H1 (cell line): ENCODE data around the gene ASS1. TPM values are rescaled to one million over a fixed set of nuclear protein-coding genes. Genes with fewer than 3 reads are reported as not detected.

Experiments used
- CHD1 ChIP-seq: IDR thresholded peaks from 2 replicates; pipeline ENCODE4 v1.6.1; 2012; ENCODE audit warnings: low read depth, low read length, improper control_type of control experiment
- GTF2F1 ChIP-seq: IDR thresholded peaks from 2 replicates; pipeline ENCODE4 v1.6.1; 2012; ENCODE audit warnings: low read depth, low read length, improper control_type of control experiment, borderline replicate concordance
- JUND ChIP-seq: IDR thresholded peaks from 2 replicates; pipeline ENCODE4 v1.6.1; 2011; ENCODE audit warnings: mild to moderate bottlenecking, improper control_type of control experiment, low read length
- KDM5A ChIP-seq: fragments of 200-600 bp; IDR thresholded peaks from 2 replicates; pipeline ENCODE4 v1.7.1; 2012; ENCODE audit warnings: mild to moderate bottlenecking, low read length, inconsistent platforms, mixed read lengths
- POU5F1 ChIP-seq: IDR thresholded peaks from 2 replicates; pipeline ENCODE4 v1.6.1; 2011; ENCODE audit warnings: low read depth, mild to moderate bottlenecking, low read length, moderate library complexity
- RBBP5 ChIP-seq: IDR thresholded peaks from 2 replicates; pipeline ENCODE4 v1.7.1; 2012; ENCODE audit warnings: low read depth, mild to moderate bottlenecking, inconsistent platforms, low read length, moderate library complexity, borderline replicate concordance
- RFX5 ChIP-seq: IDR thresholded peaks from 2 replicates; pipeline ENCODE4 v1.6.1; 2011; ENCODE audit warnings: low read depth, low read length, improper control_type of control experiment, borderline replicate concordance
- SAP30 ChIP-seq: fragments of 300-600 bp; sonication (generic); IDR thresholded peaks from 2 replicates; pipeline ENCODE4 v1.7.1; 2012; ENCODE audit warnings: low read length, moderate library complexity, mild to moderate bottlenecking, inconsistent platforms; ENCODE audit not compliant: insufficient read depth, insufficient replicate concordance
- SP2 ChIP-seq: IDR thresholded peaks from 2 replicates; pipeline ENCODE4 v1.6.1; 2012; ENCODE audit warnings: mild to moderate bottlenecking, low read length, inconsistent platforms
- SP4 ChIP-seq: IDR thresholded peaks from 2 replicates; pipeline ENCODE4 v1.6.1; 2012; ENCODE audit warnings: low read length, inconsistent platforms
- TBP ChIP-seq: IDR thresholded peaks from 2 replicates; pipeline ENCODE4 v1.6.1; 2011; ENCODE audit warnings: low read depth, low read length, improper control_type of control experiment
- polyA plus RNA-seq, 7 experiments: library from polyadenylated mRNA; depleted of rRNA in 3 of 7; stranded (reverse) in 5 of 7; unstranded in 2 of 7; fragments of >200 nt in 5 of 7; fragments of 200-250 nt in 2 of 7; gene quantifications; 1 replicate in 5 of 7; 2 replicates in 1 of 7; 4 replicates in 1 of 7; pipeline versions ENCODE4 v1.2.1 to v1.2.3, GENCODE V29; 2011 to 2013; ENCODE audit warnings: missing spikeins in 2 of 7, mixed read lengths in 2 of 7
- total RNA-seq: library from RNA; stranded (reverse); fragmentation: NEBNext Ultra II Directional; extraction: Animal tissue kit (Norgen Biotek cat#: 25700); gene quantifications from 2 replicates; pipeline ENCODE4 v1.2.1, GENCODE V29; 2021
- TF ChIP-seq, protein P1 (sequence below): fragments of 300-600 bp; sonication (generic); IDR thresholded peaks from 2 replicates; pipeline ENCODE4 v1.7.1; 2012; ENCODE audit warnings: low read length, moderate library complexity, mild to moderate bottlenecking, inconsistent platforms; ENCODE audit not compliant: insufficient replicate concordance
- TF ChIP-seq, protein P2 (sequence below): IDR thresholded peaks from 2 replicates; pipeline ENCODE4 v1.6.1; 2012; ENCODE audit warnings: inconsistent platforms

The ASS1 gene
- total and polyA plus RNA-seq, 2 of the 8 experiments (the other 6 are each of a cell fraction or from before 2014, with no cell fraction given): 108 to 296 TPM

DNA sequence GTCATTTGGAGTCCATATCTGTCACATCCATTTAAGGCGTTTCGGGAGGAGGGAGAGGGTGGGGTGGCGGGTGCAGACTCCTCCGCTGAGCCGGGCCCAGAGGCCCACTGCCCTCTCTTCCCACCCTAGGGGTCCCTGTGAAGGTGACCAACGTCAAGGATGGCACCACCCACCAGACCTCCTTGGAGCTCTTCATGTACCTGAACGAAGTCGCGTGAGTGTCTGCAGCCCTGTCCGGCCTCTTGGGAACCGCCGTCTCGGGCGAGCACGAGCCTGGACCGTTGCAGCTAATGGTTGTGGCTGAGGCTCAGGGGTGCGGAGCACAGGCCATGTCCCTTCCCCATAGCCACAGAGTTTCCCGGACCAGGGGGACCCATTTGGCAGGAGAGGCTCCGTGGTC lies 34.8 kb downstream of the ASS1 start (continued):
- TF ChIP-seq, protein P1, sequence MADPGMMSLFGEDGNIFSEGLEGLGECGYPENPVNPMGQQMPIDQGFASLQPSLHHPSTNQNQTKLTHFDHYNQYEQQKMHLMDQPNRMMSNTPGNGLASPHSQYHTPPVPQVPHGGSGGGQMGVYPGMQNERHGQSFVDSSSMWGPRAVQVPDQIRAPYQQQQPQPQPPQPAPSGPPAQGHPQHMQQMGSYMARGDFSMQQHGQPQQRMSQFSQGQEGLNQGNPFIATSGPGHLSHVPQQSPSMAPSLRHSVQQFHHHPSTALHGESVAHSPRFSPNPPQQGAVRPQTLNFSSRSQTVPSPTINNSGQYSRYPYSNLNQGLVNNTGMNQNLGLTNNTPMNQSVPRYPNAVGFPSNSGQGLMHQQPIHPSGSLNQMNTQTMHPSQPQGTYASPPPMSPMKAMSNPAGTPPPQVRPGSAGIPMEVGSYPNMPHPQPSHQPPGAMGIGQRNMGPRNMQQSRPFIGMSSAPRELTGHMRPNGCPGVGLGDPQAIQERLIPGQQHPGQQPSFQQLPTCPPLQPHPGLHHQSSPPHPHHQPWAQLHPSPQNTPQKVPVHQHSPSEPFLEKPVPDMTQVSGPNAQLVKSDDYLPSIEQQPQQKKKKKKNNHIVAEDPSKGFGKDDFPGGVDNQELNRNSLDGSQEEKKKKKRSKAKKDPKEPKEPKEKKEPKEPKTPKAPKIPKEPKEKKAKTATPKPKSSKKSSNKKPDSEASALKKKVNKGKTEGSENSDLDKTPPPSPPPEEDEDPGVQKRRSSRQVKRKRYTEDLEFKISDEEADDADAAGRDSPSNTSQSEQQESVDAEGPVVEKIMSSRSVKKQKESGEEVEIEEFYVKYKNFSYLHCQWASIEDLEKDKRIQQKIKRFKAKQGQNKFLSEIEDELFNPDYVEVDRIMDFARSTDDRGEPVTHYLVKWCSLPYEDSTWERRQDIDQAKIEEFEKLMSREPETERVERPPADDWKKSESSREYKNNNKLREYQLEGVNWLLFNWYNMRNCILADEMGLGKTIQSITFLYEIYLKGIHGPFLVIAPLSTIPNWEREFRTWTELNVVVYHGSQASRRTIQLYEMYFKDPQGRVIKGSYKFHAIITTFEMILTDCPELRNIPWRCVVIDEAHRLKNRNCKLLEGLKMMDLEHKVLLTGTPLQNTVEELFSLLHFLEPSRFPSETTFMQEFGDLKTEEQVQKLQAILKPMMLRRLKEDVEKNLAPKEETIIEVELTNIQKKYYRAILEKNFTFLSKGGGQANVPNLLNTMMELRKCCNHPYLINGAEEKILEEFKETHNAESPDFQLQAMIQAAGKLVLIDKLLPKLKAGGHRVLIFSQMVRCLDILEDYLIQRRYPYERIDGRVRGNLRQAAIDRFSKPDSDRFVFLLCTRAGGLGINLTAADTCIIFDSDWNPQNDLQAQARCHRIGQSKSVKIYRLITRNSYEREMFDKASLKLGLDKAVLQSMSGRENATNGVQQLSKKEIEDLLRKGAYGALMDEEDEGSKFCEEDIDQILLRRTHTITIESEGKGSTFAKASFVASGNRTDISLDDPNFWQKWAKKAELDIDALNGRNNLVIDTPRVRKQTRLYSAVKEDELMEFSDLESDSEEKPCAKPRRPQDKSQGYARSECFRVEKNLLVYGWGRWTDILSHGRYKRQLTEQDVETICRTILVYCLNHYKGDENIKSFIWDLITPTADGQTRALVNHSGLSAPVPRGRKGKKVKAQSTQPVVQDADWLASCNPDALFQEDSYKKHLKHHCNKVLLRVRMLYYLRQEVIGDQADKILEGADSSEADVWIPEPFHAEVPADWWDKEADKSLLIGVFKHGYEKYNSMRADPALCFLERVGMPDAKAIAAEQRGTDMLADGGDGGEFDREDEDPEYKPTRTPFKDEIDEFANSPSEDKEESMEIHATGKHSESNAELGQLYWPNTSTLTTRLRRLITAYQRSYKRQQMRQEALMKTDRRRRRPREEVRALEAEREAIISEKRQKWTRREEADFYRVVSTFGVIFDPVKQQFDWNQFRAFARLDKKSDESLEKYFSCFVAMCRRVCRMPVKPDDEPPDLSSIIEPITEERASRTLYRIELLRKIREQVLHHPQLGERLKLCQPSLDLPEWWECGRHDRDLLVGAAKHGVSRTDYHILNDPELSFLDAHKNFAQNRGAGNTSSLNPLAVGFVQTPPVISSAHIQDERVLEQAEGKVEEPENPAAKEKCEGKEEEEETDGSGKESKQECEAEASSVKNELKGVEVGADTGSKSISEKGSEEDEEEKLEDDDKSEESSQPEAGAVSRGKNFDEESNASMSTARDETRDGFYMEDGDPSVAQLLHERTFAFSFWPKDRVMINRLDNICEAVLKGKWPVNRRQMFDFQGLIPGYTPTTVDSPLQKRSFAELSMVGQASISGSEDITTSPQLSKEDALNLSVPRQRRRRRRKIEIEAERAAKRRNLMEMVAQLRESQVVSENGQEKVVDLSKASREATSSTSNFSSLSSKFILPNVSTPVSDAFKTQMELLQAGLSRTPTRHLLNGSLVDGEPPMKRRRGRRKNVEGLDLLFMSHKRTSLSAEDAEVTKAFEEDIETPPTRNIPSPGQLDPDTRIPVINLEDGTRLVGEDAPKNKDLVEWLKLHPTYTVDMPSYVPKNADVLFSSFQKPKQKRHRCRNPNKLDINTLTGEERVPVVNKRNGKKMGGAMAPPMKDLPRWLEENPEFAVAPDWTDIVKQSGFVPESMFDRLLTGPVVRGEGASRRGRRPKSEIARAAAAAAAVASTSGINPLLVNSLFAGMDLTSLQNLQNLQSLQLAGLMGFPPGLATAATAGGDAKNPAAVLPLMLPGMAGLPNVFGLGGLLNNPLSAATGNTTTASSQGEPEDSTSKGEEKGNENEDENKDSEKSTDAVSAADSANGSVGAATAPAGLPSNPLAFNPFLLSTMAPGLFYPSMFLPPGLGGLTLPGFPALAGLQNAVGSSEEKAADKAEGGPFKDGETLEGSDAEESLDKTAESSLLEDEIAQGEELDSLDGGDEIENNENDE: no peak
- TF ChIP-seq RBBP5 (no peak), CHD1 (no peak), JUND (no peak), SAP30 (no peak), SP4 (no peak), TBP (no peak), GTF2F1 (no peak), KDM5A (no peak), SP2 (no peak), RFX5 (no peak), POU5F1 (no peak)
- TF ChIP-seq, protein P2, sequence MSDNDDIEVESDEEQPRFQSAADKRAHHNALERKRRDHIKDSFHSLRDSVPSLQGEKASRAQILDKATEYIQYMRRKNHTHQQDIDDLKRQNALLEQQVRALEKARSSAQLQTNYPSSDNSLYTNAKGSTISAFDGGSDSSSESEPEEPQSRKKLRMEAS: no peak
